Right lobe of liver (tissue), 4 donors: Measurements from ENCODE around the gene KCNA1.

Experiments
- POLR2A ChIP-seq: fragments of 450-650 bp; IDR thresholded peaks from one replicate; pipeline ENCODE4 v1.6.1; 2017; ENCODE audit warnings: antibody characterized with exemption, mild to moderate bottlenecking
- TF ChIP-seq, protein P1 (sequence below), 4 donors: fragments of 200-600 bp in 3 of 4; fragments of 450-650 bp in 1 of 4; IDR thresholded peaks; one replicate each; pipeline versions ENCODE4 v1.5.1 to v1.8.0; 2016 to 2022; ENCODE audit warnings: antibody characterized with exemption in 4 of 4, mild to moderate bottlenecking in 2 of 4
- donor health status: DM: no; HTN: no; CAD: no.
- donor health status: DM: no; HTN: no; CAD: no.
- donor health status: DM: no; HTN: yes; CAD: no.

DNA sequence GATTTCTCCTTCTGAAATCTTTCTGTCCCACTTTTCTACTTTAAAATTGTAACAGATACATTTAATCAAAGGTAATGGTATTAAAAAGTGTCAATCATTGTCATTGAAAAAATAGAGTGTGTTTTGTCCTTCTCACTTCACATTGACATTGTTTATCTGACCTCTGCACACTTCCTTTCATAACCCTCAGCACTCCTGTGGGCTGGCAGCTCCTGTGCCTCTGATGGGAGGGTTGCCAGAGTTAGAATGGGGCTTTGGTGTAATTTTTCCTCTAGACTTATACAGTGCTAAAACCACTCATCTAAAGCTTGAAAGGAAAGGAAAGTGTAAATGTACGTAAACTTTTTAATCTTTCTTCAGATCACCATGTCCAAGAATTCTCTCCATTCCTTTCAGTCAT, 23.7 kb downstream of the KCNA1 start:
- TF ChIP-seq, protein P1, sequence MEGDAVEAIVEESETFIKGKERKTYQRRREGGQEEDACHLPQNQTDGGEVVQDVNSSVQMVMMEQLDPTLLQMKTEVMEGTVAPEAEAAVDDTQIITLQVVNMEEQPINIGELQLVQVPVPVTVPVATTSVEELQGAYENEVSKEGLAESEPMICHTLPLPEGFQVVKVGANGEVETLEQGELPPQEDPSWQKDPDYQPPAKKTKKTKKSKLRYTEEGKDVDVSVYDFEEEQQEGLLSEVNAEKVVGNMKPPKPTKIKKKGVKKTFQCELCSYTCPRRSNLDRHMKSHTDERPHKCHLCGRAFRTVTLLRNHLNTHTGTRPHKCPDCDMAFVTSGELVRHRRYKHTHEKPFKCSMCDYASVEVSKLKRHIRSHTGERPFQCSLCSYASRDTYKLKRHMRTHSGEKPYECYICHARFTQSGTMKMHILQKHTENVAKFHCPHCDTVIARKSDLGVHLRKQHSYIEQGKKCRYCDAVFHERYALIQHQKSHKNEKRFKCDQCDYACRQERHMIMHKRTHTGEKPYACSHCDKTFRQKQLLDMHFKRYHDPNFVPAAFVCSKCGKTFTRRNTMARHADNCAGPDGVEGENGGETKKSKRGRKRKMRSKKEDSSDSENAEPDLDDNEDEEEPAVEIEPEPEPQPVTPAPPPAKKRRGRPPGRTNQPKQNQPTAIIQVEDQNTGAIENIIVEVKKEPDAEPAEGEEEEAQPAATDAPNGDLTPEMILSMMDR (IDR thresholded peaks at IDR 0.05) = no peak
- no peak for TF ChIP-seq POLR2A
